K562 (cell line): ENCODE measurements around the gene SCAF11. TPM values are rescaled to one million over a fixed set of nuclear protein-coding genes. Genes with fewer than 3 reads are reported as not detected.

Source experiments
- ATAC-seq: fragments of 200-7000 bp; cut with Tn5 transposase; 3 replicates; pipeline ENCODE4 v1.9.1; 2020; ENCODE audit warnings: moderate library complexity
- BruUV-seq: library from RNA; stranded (reverse); fragments of 400-500 nt; replicated peaks from 2 replicates; lab custom pipeline; 2021; lab: Mats Ljungman, UMichigan
- CTCF ChIA-PET: fragments of 300-600 bp; formaldehyde crosslinking; extraction: SDS; loops from one replicate; lab custom pipeline; 2021; ENCODE audit warnings: low intra/inter-chr PET ratio; lab: Yijun Ruan, JAX
- POLR2A ChIA-PET: fragments of 300-600, 350-650 bp; sonication (Branson Sonifier 250); formaldehyde crosslinking; extraction: SDS; loops from one replicate; lab custom pipeline; 2021; ENCODE audit warnings: antibody characterized with exemption, inconsistent platforms; lab: Yijun Ruan, JAX
- DNase-seq, 4 experiments: peaks; one replicate each; pipeline versions ENCODE4 v3.0.0 to v3.0.0-alpha.2; 2011 to 2018; ENCODE audit warnings: low spot score in 3 of 4, mixed read lengths in 3 of 4; ENCODE audit errors: extremely low read depth in 1 of 4
- FAIRE-seq: peaks from 2 replicates; lab custom pipeline; 2011; peaks lifted over from hg19 to GRCh38; lab: Jason Lieb, UNC
- H2AFZ ChIP-seq: 2 replicates; pipeline ENCODE4 v1.6.0; 2011; ENCODE audit warnings: low read depth, low read length, control low read depth, inconsistent platforms
- H3K27ac ChIP-seq: fragments of 200-600 bp; 3 replicates; pipeline ENCODE4 v1.8.0; 2011; ENCODE audit warnings: low read depth, mild to moderate bottlenecking, control low read depth, inconsistent platforms, low read length, moderate library complexity, mixed read lengths; ENCODE audit errors: extremely low read depth
- H3K27me3 ChIP-seq, 2 experiments: fragments of 300-600 bp in 1 of 2; 2 replicates in 1 of 2; 3 replicates in 1 of 2; pipeline versions ENCODE4 v1.6.0 to v1.8.0; 2011; ENCODE audit warnings: inconsistent platforms in 2 of 2, low read length in 2 of 2, mild to moderate bottlenecking in 1 of 2, mixed read lengths in 1 of 2, moderate library complexity in 1 of 2; ENCODE audit not compliant: control insufficient read depth in 2 of 2, insufficient read depth in 2 of 2
- H3K36me3 ChIP-seq: fragments of 300-600 bp; 3 replicates; pipeline ENCODE4 v1.8.0; 2011; ENCODE audit warnings: mild to moderate bottlenecking, low read length, inconsistent platforms; ENCODE audit not compliant: control insufficient read depth, insufficient read depth
- H3K4me1 ChIP-seq, 2 experiments: fragments of 200-600 bp in 1 of 2; replicated peaks in 1 of 2; 2 replicates in 1 of 2; 3 replicates in 1 of 2; pipeline versions ENCODE4 v1.5.1 to v1.8.0; 2011; ENCODE audit warnings: inconsistent platforms in 2 of 2, low read length in 2 of 2, mild to moderate bottlenecking in 1 of 2, mixed read lengths in 1 of 2, moderate library complexity in 1 of 2; ENCODE audit not compliant: control insufficient read depth in 2 of 2, insufficient read depth in 2 of 2
- H3K4me2 ChIP-seq: 2 replicates; pipeline ENCODE4 v1.6.1; 2011; ENCODE audit warnings: low read length, control low read depth, inconsistent platforms, mixed read lengths; ENCODE audit not compliant: insufficient read depth
- H3K4me3 ChIP-seq: fragments of 200-600 bp; sonication (generic), shearing (Covaris generic); 2 replicates; pipeline ENCODE4 v1.5.1; 2016; ENCODE audit warnings: control low read depth, inconsistent platforms
- H3K79me2 ChIP-seq: fragments of 200-600 bp; 3 replicates; pipeline ENCODE4 v1.8.0; 2011; ENCODE audit warnings: low read length, inconsistent platforms; ENCODE audit not compliant: control insufficient read depth, insufficient read depth
- H3K9ac ChIP-seq, 2 experiments: 2 replicates each; pipeline versions ENCODE4 v1.6.0 to v1.6.1; 2011; ENCODE audit warnings: low read depth in 2 of 2, low read length in 2 of 2, control low read depth in 1 of 2, inconsistent platforms in 1 of 2, mild to moderate bottlenecking in 1 of 2, mixed read lengths in 1 of 2; ENCODE audit not compliant: insufficient read depth in 1 of 2
- H3K9me1 ChIP-seq: one replicate; pipeline ENCODE4 v1.6.0; 2011; ENCODE audit warnings: inconsistent platforms, mild to moderate bottlenecking, low read length, moderate library complexity; ENCODE audit not compliant: control insufficient read depth, insufficient read depth
- H3K9me3 ChIP-seq: replicated peaks from 2 replicates; pipeline ENCODE4 v1.5.1; 2011; ENCODE audit warnings: low read depth, low read length, inconsistent platforms; ENCODE audit not compliant: control insufficient read depth, insufficient read depth
- H4K20me1 ChIP-seq: replicated peaks from 2 replicates; pipeline ENCODE4 v1.6.1; 2011; ENCODE audit warnings: low read length, inconsistent platforms, mixed read lengths; ENCODE audit not compliant: control insufficient read depth, insufficient read depth
- ARID4B ChIP-seq: sonication (generic); formaldehyde crosslinking; IDR thresholded peaks from 2 replicates; pipeline ENCODE4 v1.8.0; 2022; ENCODE audit warnings: mild to moderate bottlenecking, missing genetic modification reagents
- GTF2B ChIP-seq: IDR thresholded peaks from 2 replicates; pipeline ENCODE4 v1.6.1; 2011; ENCODE audit not compliant: insufficient read length; ENCODE audit errors: extremely low read depth
- PHB ChIP-seq: fragments of 250-450 bp; sonication (Bioruptor Pico); IDR thresholded peaks from 2 replicates; pipeline ENCODE4 v1.5.0; 2021
- SAFB ChIP-seq: fragments of 200-400 bp; formaldehyde crosslinking; IDR thresholded peaks from 2 replicates; pipeline ENCODE4 v1.6.1; 2017; ENCODE audit warnings: low read depth, low read length, borderline replicate concordance
- SUPT5H ChIP-seq: fragments of 450-650 bp; IDR thresholded peaks from 2 replicates; pipeline ENCODE4 v1.6.1; 2016
- TRIM25 ChIP-seq: fragments of 450-650 bp; IDR thresholded peaks from 2 replicates; pipeline ENCODE4 v1.7.0; 2016; ENCODE audit warnings: borderline replicate concordance
- U2AF2 ChIP-seq: fragments of 200-400 bp; formaldehyde crosslinking; optimal IDR thresholded peaks from 2 replicates; pipeline ENCODE3; 2017; ENCODE audit warnings: low read depth, mild to moderate bottlenecking, low read length
- ZNF133 ChIP-seq: fragments of 250-450 bp; sonication (Bioruptor Pico); IDR thresholded peaks from 2 replicates; pipeline ENCODE4 v1.4.0; 2020; ENCODE audit warnings: mild to moderate bottlenecking
- ZNF274 ChIP-seq: IDR thresholded peaks from 2 replicates; pipeline ENCODE4 v1.6.1; 2011; ENCODE audit warnings: low read depth, mild to moderate bottlenecking, low read length, moderate library complexity, borderline replicate concordance
- ZNF79 ChIP-seq: fragments of 250-450 bp; sonication (Bioruptor Pico); IDR thresholded peaks from 2 replicates; pipeline ENCODE4 v1.4.0; 2020; ENCODE audit warnings: low read depth, mild to moderate bottlenecking, moderate library complexity
- WGBS: fragments of 100-300 bp; shearing (Covaris generic); methylation state at CpG from one replicate; pipeline ENCODE4 v1.1.6; 2016; ENCODE audit warnings: low coverage, mixed read lengths; ENCODE audit not compliant: insufficient coverage; ENCODE audit errors: missing lambda C conversion rate; 5-methylcytosine and 5-hydroxymethylcytosine counted together
- in situ Hi-C: fragments of 300-500 bp; cut with MboI; formaldehyde crosslinking; loops from 4 replicates; pipeline ENCODE4 v1.15.0; 2018; ENCODE audit warnings: inconsistent platforms, mixed read lengths
- intact Hi-C: fragments of 100-400 bp; cut with micrococcal nuclease; formaldehyde crosslinking; loops from 2 replicates; pipeline ENCODE4 v1.14.2; 2022
- polyA plus RNA-seq, 8 experiments: library from polyadenylated mRNA; depleted of rRNA in 4 of 8; stranded (reverse) in 5 of 8; unstranded in 3 of 8; fragments of >200 nt; fragmentation: Nextera tagmentation in 2 of 8; fragmentation: Illumina TruSeq in 1 of 8; extraction: Ambion mirVana in 2 of 8; extraction: Trizol in 1 of 8; gene quantifications; 2 replicates each; pipeline versions ENCODE4 v1.2.1 to v1.2.3, GENCODE V29; 2011 to 2014; ENCODE audit warnings: inconsistent platforms in 1 of 8, missing spikeins in 1 of 8
- total RNA-seq, 7 experiments: library from RNA; depleted of rRNA in 6 of 7; stranded (reverse); fragments of >200 nt in 6 of 7; fragmentation: Illumina TruSeq in 2 of 7; extraction: Trizol in 2 of 7; gene quantifications; 2 replicates each; pipeline versions ENCODE4 v1.2.1 to v1.2.3, GENCODE V29; 2011 to 2021; ENCODE audit warnings: low replicate concordance in 1 of 7

Gene SCAF11
- total and polyA plus RNA-seq, 9 of the 15 experiments (the other 6 are each of a cell fraction or from before 2014, with no cell fraction given): 30.4 to 119 (median 80.0) TPM

- TF ChIP-seq ARID4B (CRISPR knock-in tag) (no peak), ZNF79 (CRISPR knock-in tag) (no peak), ZNF274 (no peak), U2AF2 (no peak), ZNF133 (CRISPR knock-in tag) (no peak)
Observed at GRCh38 chr12:45890276-45890675, 100.1 kb downstream of the SCAF11 start (continued).

- intact Hi-C loops: no loop called here
- Histone ChIP-seq H3K36me3 (peaks cover 31% of the 10 kb centered on the region), H3K79me2 (no peaks in the 10 kb centered on the region), H3K27ac (no peak overlapping the region), H3K9me3 (no peaks in the 10 kb centered on the region), H3K4me1 (no peaks in the 10 kb centered on the region), H2AFZ (no peak overlapping the region), H4K20me1 (no peaks in the 10 kb centered on the region), H3K9me1 (no peaks in the 10 kb centered on the region), H3K4me2 (no peak overlapping the region), H3K9ac (no peak overlapping the region), H3K27me3 (no peaks in the 10 kb centered on the region), H3K4me3 (no peak overlapping the region)
- ChIA-PET POLR2A (interaction anchor here (0.8 kb wide), 1 partner anchor 15 kb away, joined by 3 read pairs; no protein-coding TSS in a partner anchor), CTCF (no interaction called here)
- no peak for DNase-seq
- in situ Hi-C loops: no loop called here
- no peak for ATAC-seq
- 84% methylated on average over 3 of the region's 5 CpGs for WGBS
- TF ChIP-seq GTF2B (no peak), TRIM25 (no peak), SUPT5H (no peak), SAFB (no peak), PHB (CRISPR knock-in tag) (no peak)
- BruUV-seq: no TSS peak
- FAIRE-seq: no peak
Observed at GRCh38 chr12:45887544-45887943, 102.8 kb downstream of the SCAF11 start.
